Hematopoietic multipotent progenitor cell (in vitro differentiated cells): ENCODE measurements around the gene CEACAM3. TPM values are rescaled to one million over a fixed set of nuclear protein-coding genes. Genes with fewer than 3 reads are reported as not detected.

Source experiments
- DNase-seq, 3 donors: peaks; one replicate each; pipeline ENCODE4 v3.0.0-alpha.2; 2011 to 2015; ENCODE audit warnings: low read depth in 2 of 3, low spot score in 2 of 3
- total RNA-seq: library from RNA; depleted of rRNA; stranded (reverse); fragments of >200 nt; gene quantifications from one replicate; pipeline ENCODE4 v1.2.3, GENCODE V29; 2012

CEACAM3 gene
- total RNA-seq, 1 donor: 0.27 TPM

DNA sequence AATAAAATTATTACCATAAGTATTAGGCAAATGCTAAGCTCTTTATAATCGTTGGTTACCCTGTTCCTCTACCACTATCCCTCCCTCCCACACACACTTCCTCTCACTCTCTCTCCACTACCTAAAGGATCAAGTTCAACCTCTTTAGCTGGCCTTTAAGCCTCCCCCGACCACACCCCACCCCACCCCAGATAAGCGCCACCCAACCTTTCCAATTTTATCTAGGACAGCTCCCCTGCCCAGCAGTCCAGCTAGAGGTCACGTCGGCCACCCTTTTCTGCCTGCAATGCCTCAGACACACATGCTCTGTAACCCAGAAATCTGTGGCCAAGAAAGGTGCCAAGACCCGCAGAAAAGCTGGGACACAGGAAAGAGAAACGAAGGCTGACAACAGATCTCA lies 47.0 kb downstream of the CEACAM3 start:
- no peak for DNase-seq

DNA sequence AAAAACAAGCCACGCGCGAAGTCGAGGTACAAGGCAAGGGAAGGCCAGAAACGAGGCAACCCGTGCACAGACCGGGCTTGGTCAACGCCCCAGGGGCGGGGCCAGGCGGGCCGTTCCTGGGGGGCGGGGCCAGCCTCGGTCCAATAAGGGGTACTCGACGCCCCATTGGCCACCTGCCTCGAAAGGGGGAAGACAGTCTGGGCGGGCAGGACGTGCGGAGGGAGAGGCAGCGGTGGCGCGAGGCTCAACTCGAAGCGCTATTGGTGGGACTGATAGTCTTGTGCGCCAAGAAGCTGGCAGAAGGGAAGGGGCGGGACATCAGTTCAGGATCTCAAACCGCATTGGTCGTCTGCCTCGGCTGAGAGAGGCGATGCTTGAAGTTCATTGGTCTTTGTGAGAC lies 48.2 kb downstream of the CEACAM3 start, which contains the start of gene LYPD4:
Gene LYPD4 (minus strand): TSS at position 83 of the 400 bp plus-strand sequence. CDS start 5,398 bp downstream, outside the sequence.
- DNase-seq: no peak

DNA sequence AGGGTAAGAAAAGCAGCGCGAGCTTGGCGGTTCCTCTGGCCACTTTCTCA lies 48.4 kb downstream of the CEACAM3 start, which contains the start of gene DMRTC2:
Gene DMRTC2 (plus strand): TSS at position 42 of the 50 bp plus-strand sequence. CDS start 2,387 bp downstream, outside the sequence.
- DNase-seq: no peak

DNA sequence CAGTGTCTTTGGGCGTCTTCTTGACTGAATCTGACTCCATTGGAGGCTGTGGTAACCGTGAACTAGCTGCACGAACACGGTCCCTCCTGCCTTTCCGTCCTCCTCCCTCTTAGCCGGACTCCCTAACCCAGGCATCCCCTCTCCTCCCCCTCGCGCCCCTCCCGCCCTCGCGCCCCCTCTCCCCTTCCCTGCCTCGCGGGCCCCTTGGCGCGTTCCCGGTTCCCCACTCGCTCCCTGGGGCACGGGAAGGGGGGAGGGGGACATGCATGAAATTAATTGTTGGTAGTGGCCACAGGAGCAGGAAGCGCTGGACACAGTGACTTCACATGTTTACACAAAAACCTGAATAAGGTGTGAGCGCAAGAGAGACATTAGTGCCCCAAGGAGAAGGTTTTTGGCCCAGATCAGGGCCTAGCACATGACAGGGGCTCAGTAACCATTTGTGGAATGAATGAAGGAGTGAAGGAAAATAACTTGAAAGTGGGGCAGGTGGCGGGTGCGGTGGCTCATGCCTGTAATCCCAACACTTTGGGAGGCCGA lies 48.7 kb downstream of the CEACAM3 start:
- DNase-seq: no peak

DNA sequence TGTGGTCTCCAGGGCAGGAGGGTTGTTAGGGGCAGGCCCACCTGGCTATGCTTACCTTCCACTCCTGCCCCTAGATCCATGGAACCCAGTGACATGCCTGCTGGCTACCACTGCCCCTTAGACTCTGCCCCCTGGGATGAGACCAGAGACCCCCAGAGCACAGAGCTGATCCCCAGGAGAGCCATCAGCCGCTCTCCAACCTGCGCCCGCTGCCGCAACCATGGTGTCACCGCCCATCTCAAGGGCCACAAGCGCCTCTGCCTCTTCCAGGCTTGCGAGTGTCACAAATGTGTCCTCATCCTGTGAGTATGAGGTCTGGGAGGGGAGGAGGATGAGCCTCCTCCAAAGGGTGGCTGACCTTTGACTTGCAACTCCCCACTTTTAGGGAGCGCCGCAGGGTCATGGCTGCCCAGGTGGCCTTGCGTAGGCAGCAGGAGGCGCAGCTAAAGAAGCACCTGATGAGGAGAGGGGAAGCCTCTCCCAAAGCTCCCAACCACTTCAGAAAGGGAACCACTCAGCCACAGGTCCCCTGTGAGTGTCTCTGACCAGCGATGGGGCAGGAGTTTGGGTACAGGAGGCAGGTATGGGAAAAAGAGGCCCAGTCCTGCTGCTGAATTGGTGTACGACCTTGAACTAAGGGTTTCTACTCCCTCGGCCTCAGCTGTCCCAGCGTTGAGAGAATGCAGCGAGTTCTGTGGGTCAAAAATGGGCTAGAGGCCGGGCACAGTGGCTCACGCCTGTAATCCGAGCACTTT lies 51.1 kb downstream of the CEACAM3 start:
- no peak for DNase-seq

DNA sequence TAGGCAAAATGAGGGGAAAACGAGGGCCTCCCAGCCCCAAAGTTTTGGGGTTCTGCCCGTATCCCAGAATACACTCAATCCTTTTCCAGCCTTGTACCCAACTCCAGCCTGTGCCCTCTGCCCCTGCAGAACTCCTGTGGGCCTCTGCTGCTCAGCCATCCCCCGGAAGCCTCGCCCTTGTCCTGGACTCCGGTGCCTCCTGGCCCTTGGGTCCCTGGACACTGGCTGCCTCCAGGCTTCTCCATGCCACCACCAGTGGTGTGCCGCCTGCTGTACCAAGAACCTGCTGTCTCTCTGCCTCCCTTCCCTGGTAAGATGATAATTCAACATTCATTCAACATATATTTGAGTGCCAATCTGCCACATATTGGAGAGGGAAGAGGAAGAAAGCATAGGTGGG lies 52.3 kb downstream of the CEACAM3 start:
- DNase-seq: no peak

DNA sequence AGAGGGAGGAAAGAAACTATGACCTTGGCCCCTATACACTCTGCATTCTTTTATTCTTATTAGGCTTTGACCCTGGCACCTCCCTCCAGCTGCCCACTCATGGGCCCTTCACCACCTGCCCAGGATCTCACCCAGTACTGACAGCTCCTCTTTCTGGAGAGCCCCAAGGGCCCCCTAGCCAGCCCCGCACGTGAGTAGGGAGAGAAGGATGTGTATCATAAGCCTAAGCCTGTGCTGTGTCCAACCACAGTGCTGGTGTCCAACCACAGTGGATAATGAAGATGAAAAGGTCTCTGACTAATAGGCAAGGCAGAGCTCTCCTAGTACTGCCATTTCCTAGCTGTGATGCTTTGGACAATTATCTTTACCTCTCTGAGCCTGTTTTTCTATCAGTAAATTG lies 52.7 kb downstream of the CEACAM3 start:
- DNase-seq: no peak

DNA sequence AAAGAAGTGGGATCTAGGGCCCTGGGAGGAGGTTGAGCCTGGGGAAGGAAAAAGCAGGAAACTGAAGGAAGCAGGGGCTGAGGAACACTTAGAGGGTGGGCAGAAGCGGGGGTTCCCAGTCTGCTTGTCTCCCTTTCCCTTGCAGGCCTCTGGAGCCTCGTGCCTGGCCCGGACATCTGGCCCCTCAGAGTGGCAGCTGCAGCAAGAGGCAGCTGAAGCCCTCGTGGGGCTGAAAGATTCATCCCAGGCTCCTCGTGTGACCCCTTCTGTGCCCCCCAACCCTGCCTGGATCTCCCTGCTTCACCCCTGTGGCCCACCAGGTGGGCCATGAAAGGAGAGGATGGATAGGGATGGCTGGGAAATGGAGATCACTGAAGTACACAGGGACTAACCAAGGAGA lies 54.0 kb downstream of the CEACAM3 start:
- no peak for DNase-seq

DNA sequence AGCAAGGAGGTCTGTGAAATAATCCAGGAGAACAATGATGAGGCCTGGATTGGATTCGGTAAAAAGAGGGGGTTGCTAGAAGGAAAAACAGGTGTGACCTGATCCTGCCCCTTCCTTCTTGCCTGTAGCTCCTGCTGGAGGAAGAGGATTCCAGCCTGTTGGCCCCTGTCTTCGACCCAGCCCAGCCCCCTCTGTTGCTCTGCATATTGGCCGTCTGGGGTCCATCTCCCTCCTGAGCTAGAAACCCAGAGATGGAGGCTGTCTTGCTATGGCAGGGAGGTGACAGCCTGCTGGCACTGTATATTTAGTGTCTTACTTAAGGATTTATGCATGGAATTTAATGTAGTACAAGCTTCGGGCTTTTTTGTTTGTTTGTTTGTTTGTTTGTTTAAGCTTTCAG lies 55.1 kb downstream of the CEACAM3 start:
- DNase-seq: no peak

DNA sequence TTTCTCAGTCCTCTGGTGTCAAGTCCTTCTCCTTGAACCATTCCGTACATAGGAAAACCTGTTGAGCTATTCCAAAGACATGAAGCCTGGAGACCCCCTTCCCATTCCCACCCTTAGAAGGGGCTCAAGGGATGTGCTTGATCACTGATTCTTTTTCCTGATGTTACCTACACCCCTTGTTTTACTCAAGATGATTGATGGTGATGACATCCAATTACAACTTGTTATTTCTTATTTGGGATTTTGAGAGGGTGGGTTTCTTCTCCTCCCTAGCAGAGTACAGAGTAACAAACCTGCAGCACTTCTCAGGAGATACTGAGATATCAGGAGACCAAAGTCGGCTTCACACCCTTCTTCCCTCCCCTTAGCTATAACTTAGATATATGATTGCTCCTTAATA lies 57.0 kb downstream of the CEACAM3 start:
- DNase-seq: no peak

DNA sequence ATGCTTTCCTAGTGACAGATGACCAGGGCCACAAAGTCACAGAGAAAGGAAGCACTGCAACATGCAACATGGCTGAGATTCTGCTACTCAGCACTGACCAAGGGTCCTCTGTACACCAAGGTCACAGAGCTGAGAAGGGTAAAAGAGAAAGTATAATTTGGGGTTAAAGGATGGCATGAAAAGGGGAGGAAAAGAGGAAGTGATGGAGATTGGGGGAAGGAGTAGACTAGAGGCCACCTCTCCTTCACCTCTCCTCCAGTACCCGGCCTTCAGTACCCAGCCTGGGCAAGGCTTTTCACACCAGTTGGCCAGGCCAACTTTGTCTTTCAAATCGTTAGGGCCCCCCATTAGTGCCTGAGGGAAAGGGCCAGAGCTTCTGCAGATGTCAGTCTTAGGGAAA lies 57.4 kb downstream of the CEACAM3 start:
- no peak for DNase-seq

DNA sequence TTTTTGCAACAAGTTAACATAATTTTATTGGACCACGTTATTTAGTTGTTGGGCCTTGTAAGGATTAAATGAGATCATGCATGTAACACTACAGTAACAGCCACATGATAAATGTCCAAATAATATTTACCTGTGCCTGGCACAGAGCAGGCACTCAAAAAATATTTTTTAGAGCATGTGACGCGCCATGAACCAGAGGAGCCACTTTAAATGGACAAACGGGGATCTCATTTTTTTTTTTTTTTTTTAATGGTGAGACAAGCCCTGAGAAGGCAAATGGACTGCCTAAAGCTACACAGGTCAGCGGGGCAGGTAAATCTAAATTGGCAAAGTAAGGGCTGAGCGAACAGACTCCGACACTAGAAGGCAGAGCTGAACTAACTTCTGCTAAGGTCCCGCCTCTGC lies 62.8 kb downstream of the CEACAM3 start:
- DNase-seq: no peak

DNA sequence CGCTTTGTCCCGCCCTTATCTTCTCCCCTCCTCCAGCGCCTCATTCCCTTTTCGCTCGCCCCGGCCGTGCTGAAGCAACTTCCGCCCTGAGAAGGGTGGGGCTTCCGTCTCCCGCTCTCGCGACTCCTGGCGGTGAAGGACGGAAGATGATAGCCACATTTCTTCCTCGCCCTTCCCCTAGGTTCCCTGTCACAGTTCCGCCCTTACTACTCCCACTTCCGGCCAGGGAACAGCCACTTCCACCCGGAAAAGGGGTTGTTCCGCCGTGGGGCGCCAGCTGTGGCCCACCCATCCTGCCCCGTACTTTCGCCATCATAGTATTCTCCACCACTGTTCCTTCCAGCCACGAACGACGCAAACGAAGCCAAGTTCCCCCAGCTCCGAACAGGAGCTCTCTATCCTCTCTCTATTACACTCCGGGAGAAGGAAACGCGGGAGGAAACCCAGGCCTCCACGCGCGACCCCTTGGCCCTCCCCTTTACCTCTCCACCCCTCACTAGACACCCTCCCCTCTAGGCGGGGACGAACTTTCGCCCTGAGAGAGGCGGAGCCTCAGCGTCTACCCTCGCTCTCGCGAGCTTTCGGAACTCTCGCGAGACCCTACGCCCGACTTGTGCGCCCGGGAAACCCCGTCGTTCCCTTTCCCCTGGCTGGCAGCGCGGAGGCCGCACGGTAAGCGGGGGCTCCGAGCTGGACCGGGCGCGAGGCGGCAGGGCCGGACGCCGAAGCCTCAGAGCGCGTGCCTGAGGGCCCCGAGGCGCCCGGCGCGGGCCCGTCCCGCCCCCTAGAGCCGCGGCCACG lies 63.4 kb downstream of the CEACAM3 start, which contains the start of gene RPS19:
Gene RPS19 (plus strand): TSS at position 638 of the 801 bp plus-strand sequence. CDS start 520 bp downstream, outside the sequence.
- DNase-seq: peak; percentile 97 to 99 (median 98)

DNA sequence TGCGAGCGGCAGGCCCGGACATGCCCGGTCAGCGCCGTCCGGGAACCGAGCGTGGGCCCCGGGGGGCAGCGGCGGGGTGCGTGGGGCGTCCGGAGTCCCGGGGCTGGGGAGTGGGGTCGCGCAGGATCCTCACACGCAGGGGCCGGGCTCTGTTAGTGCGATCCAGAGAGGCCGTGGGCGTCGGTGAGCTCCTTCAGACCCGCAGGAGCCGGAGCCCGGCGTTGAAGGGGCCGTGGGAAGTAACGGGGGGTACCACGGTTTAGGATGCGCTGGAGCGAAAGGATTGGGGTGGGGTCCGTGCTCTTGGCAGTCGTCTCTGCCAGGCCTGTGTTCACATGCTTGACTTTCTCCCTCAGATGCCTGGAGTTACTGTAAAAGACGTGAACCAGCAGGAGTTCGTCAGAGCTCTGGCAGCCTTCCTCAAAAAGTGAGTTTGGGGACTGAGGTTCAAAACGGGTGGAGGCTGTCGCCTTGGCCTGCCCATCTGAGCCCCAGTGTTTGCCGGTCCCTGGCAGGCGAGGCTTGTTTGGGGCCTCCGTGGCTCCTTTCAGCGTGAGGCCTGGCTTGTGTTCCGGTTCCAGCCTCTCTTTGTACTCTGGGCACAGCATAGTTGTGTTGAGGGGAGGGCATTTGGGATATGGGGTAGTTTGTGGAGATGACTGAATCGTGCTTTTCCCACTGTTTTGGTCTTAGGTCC lies 64.2 kb downstream of the CEACAM3 start:
- no peak for DNase-seq

Other genes with a start within 250 kb of the CEACAM3 start
- 11.3 TPM for gene CEACAM21, start 220.4 kb upstream of the CEACAM3 start, total RNA-seq
- 12.7 TPM for gene CEACAM4, start 169.5 kb upstream of the CEACAM3 start, total RNA-seq
- not detected for gene CEACAM7, start 108.3 kb upstream of the CEACAM3 start, total RNA-seq
- gene CEACAM5, start 88.0 kb upstream of the CEACAM3 start, total RNA-seq: not detected
- gene CEACAM6, start 41.1 kb upstream of the CEACAM3 start, total RNA-seq: 0.27 TPM
- gene LYPD4, start 48.1 kb downstream of the CEACAM3 start, total RNA-seq: not detected
- not detected for gene DMRTC2, start 48.5 kb downstream of the CEACAM3 start, total RNA-seq
- 3,007 TPM for gene RPS19, start 63.7 kb downstream of the CEACAM3 start, total RNA-seq
- gene CD79A, start 80.7 kb downstream of the CEACAM3 start, total RNA-seq: 17.2 TPM
- gene ARHGEF1, start 86.6 kb downstream of the CEACAM3 start, total RNA-seq: 74.6 TPM
- under 0.01 TPM for gene ERFL, start 131.9 kb downstream of the CEACAM3 start, total RNA-seq
- gene RABAC1, start 162.7 kb downstream of the CEACAM3 start, total RNA-seq: 172 TPM
- 5.4 TPM for gene ATP1A3, start 197.6 kb downstream of the CEACAM3 start, total RNA-seq